GM21526 (cell line): Measurements from ENCODE around the gene SPINK8.
"Not testable (repeated sequence)": the region's sequence is repeated elsewhere in the genome, so short reads cannot be mapped to it uniquely, and the experiment has no call there.

ENCODE experiments used
- ATAC-seq: cut with Tn5 transposase; IDR thresholded peaks from one replicate; pipeline ENCODE4 v1.9.1; 2021; ENCODE audit warnings: moderate library complexity; ENCODE audit not compliant: unreplicated experiment, low FRiP score

Gene SPINK8

GRCh38 chr3:48331706-48332435 is 1.6 kb downstream of the SPINK8 start:
- ATAC-seq, result not testable (repeated sequence)

DNA sequence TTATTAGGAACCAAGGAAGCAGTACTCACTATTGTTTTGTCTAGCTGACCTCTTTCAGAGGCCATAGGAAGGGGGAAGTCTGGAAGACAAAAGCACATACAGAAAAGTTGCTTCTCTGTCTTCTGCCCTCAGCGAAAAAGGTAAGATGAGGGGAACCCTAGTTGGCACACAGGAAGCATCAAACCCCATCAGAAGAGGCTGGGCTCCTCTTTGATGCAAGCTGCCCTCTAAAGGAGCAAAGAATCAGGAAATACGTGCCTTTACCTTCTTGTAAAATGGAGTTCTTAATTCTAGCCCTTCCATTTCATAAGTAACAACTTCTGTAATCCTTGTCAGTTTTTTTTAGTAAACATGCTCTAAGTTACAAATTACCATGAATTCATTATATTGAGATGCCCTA is 12.5 kb downstream of the SPINK8 start:
- ATAC-seq, result no peak

DNA sequence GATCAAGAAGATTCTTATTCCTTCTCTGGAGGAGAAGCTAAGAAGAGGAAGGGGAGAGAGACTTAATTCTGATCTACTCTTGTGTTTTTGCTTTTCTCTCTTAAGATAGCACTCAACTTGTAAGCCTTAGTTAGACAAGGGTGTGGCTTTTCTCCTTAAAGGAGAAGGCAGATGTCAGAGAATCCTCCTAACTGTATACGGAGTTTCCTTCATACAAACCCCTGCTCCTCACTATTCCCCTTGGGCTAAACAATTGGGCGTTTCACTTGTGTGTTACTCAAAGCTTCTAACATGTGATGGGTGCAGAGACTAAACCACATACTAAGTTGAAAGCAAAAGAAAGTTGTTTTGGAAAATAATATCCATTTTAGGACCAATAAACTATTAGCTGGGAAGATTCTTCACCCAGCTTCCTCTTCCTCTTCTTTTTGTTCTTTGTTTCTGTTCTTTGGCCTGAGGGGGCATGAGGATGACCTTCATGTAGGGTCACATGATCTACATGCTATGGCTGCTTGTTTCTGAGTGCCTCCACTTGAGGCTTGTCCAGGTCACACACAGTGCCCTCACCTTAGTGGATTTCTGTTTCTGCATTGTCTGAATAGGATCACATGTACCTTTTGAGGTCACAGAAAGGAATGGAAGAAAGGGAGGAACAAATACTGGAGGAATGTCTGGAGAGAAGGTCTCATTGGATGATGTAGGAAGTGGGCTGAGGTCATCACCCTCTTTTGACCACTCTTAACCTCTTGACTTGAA is 14.6 kb downstream of the SPINK8 start:
- ATAC-seq, result no peak

- ATAC-seq, result no peak
These were observed 18.9 kb downstream of the SPINK8 start for GRCh38 chr3:48314542-48314941.

GRCh38 chr3:48306860-48307530 is 26.5 kb downstream of the SPINK8 start:
- no peak for ATAC-seq

- no peak for ATAC-seq
These were observed 27.2 kb downstream of the SPINK8 start for GRCh38 chr3:48306290-48306689.

GRCh38 chr3:48305396-48305795 is 28.1 kb downstream of the SPINK8 start:
- no peak for ATAC-seq

GRCh38 chr3:48303021-48303420 is 30.4 kb downstream of the SPINK8 start:
- ATAC-seq, result no peak

GRCh38 chr3:48301800-48302166 is 31.7 kb downstream of the SPINK8 start:
- no peak for ATAC-seq

DNA sequence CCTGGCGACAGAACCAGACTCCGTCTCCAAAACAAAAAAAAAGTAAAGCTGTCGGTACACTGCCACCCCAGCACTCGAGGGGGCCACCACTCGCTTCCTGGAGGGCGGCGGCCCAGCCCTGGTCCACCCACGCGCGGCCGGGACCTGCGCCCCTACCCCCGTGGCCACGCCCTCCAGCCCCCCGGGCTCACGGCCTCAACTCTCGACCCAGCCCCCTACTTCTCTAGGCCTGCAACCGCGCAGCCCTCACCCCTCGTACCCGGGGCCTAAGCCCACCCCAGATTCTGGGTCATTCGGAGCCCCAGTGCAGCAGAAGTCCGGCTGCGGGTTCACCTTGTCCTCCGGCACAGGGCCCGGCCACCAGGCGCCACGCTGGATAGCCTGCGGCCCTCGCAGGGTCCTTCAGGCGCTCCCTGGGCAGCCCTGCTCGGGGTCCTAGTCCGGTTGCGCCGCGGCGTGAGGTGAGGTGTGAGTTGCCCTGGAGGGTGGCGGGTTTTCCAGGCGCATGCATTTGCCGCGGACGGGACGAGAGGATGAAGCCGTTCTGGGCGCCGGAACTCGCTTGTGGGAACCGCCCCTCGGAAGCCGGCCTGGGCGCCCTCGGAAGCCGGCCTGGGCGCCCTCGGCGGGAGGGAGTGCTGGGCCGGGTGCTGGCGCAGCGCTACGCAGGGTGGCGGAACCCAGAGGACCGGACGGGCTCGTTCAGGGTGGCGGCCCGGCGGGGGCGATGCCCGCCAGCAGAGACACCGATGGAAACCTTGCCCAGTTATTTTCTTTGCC is 32.3 kb downstream of the SPINK8 start, which contains the start of gene NME6:
Gene NME6 (minus strand): TSS at position 348 of the 780 bp plus-strand sequence.
- peak; percentile 77 for ATAC-seq

DNA sequence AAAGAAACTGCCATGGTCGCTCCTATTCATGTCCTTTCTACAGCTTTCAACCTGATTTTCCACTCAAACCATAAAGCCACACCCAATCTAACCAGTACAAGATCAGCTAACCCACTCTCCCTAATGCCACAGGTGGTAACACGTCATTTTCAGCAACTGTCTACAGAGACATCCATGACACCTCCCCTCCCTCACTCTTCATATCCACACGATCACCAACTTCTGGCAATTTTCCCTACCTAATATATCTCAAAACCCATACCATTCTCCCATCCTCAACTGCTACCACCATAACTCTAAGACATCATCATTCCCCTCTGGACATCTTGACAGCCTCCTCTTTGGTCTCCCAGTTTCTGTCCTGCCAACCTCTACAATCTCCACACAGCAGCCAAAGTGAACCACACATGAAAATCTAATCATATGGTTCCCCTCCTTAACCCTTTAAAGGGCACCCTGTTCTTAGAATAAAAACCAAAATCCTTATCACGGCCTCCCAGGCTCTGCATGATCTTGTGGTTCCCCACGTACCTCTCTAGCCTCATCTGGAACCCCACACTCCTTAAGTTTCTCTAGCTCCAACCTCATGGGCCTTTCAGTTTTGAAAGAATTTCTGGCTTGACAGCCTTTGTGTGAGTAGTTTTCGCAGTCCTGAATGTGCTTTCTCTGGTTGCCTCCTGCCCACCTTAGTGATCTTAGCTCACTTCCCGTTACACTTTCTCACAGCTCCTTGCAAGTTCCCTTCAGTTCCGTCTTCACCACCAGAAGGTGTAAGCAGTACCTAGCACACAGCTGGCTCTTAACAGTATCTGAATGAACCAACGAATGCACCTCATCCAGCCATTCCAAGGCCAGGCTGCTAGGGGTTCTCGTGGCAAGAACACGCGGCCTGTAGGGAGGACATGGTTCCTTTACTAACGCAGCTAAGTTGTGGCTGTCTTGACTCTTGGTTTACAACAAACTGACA is 33.4 kb downstream of the SPINK8 start:
- peak; percentile 39 for ATAC-seq

GRCh38 chr3:48297111-48297810 is 36.2 kb downstream of the SPINK8 start:
- no peak for ATAC-seq

DNA sequence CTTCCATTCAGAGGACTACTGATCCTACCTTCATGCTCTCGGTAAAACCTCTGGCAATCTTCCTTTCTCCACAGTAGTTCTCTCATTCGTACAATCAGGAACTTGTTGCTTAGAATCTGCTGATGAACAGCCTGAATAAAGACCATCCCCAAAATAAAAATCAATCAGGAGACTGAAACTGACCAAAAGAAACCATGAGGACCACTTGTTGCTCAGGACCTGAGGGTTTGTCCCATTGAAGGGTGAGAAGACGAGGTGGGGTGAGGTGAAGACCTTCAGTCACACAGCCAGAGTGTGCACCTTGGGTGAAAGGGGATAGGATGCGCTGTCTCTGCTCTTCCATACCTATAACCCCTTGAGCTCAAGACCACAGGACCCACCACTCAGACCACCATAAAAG is 36.8 kb downstream of the SPINK8 start:
- no peak for ATAC-seq

DNA sequence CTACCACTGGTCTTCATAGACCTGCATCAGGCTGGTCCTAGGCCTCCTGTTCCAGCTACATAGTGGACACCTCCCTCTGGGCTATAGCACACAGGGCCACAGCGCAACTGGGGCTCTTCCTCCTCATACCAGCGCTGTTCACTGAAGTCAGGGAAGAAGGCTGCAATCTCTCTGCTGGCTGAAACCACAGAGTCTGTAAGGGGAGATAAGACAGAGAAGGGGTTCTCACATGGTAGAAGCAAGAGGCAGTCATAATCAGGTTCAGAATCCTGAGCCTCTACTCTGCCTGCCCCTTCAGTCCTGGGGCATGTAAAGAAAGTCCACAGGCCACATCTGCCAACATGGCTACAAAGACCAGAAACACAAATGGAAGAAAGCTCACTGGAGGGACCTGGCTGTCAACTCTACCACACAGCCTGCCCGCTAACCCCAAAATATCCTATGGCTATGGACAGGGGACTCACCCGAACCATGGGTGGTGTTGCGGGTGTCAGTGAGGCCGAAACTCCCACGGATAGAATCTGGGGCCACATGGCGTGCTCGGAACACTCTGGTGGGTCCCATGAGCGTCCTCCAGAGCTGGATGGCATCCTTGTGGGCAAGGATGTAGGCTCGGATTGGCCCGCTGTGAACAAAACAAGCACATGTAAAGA is 38.7 kb downstream of the SPINK8 start:
- ATAC-seq, result no peak

- no peak for ATAC-seq
These were observed 43.8 kb downstream of the SPINK8 start for GRCh38 chr3:48289659-48290058.

- no peak for ATAC-seq
These were observed 46.4 kb downstream of the SPINK8 start for GRCh38 chr3:48287034-48287433.

GRCh38 chr3:48286308-48286707 is 47.2 kb downstream of the SPINK8 start:
- ATAC-seq, result no peak

DNA sequence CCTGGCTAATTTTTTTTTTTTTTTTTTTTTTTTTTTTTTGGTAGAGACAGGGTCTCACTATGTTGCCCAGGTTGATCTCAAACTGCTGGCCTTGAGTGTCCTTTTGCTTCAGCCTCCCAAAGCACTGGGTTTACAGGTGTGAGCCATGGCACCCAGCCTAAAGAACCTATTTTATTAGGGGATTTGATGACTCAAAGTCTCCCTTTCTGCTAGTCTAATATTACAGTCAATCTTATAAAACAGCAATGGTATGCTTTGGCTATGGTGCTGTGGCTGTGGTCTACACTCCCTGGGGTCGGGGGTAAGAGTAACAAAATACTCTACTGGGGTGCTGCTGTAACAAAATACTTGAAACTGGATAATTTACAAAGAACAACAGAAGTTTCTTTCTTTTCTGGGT is 47.8 kb downstream of the SPINK8 start:
- ATAC-seq, result no peak
